ENCODE data around the gene AGAP1.
"Not testable (repeated sequence)": the region's sequence is repeated elsewhere in the genome, so short reads cannot be mapped to it uniquely, and the experiment has no call there.

AGAP1 gene

DNA sequence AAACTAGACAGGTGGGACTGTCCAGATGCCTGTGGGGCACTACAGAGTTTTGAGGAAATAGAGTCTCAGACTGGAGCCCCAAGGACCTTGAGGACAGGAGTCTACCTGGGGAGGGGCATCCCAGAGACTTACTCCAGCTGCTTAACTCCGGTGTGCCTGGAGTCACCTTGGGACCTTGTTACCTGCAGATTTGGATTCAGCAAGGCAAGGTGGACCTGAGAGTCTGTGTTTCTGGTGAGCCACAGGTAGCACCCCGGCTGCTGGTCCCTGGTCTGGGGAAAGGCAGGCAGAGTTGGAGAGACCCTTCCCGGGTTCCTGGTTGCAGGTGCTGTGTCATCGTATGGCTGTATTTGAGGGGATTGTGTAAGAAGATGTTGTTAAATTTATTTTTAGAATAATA is 102.4 kb downstream of the AGAP1 start:
- DNase-seq = no peak

DNA sequence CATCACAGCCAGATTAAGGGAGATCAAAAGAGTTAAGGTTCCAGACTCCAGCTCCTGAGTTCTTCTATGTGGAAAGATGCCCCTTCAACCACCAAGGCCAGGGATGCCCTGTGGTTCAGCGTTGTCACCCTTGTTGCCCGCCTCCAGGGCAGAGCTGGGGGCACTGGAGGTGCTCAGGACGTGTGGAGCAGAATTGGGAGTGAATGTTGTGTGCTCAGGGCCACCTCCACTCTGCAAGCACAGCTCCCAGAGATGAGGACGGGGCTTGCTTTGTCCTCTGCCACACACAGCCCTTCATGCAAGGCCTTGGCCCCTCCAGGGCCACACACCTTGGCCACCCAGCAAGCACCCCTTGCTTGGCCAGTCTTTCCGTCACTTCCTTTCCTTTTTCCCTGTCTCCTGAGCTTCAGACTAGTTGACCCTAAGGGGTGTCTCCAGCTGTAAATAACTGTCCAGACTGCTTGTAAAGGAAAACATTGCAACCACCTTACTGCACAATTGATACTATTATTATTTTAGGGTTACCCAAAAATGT is 103.3 kb downstream of the AGAP1 start:
- no peak for DNase-seq

- DNase-seq = no peak
Observed at GRCh38 chr2:235598026-235598425, 104.2 kb downstream of the AGAP1 start.

DNA sequence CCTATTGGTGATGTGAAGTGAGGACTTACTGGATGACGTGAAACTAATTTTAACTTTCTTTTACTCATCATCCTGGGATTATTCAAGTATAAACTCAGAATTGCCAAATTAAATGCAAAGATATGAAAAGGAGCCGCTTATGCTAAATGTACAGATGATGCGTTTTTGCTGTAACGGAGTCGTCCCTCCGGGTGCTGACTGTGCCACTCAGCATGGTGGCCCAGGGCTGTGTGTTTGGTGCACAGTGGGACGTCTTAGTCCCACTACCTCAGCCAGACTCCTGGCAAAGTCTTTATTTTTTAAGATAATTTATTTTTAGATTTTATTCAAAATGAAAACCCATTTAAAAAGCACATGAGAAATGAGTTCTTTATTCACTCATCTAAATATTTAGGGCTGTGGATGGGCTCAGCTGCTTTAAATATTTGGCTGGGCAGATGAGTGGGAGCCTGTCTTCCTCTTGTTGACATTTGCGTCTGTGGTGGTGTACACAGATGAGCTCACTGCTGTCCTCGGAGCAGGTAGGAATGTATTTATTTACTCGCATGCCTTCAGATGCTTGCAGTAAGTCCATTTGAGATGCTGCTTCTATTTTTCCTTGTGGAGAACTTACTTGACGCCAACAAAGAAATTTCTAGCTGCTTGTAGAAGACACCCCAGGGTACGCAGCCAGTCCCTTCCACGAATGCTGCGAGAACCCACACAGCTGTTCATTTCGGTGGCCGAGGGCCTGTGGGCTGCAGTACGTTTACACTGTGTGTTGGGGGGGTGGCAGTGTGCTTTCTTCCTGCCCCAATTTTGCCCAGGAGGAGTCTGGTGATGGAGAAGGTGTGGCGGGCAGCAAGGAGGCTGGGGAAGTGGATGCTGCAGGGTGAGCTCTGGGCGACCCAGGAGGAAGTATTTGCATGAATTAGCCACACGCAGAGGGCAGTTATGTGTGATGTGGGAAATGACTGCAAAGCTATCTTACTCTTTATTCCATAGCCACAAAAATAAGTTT is 105.0 kb downstream of the AGAP1 start:
- no peak for DNase-seq

DNA sequence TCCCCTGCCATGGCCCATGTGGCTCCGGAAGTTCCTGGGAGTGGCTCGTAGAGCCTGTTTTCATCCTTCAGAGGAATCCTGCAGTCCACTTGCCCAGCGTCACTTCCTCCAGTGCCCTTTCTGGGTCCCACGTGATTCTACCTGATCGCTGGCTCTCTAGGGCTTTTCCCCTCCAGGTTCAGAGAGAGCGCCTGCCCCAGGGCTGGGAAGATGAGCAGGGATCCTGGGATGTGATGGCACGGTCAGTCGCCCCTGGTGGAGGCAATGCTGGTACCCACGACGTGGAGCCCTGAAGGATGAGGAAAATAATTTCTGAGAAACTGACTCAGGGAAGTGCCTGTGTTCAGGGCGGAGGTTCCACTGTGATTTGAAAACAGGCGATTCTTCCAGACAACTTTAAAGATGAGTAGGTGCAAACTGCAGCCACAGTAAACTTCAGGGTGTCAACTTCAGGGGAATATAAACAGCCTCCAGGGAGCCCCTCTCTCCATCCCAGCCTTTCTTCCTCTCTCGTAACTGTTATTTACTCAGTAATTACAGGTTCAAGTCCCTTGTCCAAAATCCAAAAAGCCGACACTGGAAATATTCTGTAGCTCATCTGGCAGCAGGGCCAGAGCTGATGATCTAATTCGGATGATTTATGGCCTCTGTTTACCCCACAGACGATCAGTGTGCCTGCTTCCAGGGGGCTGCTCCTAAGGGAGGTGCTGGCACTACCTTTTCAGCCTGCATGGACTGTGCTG is 105.9 kb downstream of the AGAP1 start:
- no peak for DNase-seq

- DNase-seq = no peak
Observed at GRCh38 chr2:235600406-235600805, 106.6 kb downstream of the AGAP1 start.

DNA sequence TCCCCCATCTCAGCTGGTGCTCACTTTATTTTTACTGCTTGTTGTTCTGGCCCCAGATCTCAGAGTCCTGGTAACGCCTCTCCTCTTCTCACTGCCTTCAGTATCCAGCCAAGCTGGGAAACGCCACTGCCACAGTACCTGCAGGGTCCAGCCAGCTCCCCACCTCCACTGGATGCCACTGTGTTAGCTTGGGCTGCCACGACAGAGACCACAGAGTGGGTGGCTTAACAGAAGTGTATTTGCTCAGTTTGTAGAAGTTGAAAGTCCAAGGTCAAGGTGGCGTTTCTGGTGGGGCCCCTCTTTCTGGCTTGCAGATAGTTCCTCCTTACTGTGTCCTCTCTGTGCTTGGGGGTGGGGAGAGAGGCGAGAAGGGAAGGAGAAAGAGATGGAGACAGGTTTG is 107.1 kb downstream of the AGAP1 start:
- no peak for DNase-seq

GRCh38 chr2:235601960-235602704 is 108.3 kb downstream of the AGAP1 start:
- DNase-seq = no peak

DNA sequence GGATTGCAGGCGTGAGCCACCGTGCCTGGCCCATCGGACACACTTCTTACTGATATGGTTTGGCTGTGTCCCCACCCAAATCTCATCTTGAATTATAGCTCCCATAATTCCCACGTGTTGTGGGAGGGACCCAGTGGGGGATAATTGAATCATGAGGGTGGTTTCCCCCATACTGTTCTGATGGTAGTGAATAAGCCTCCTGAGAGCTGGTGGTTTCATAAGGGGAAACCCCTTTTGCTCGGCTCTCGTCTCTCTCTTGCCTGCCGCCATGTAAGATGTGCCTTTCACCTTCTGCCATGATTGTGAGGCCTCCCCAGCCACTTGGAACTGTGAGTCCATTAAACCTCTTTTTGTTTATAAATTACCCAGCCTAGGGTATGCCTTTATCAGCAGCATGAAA is 109.1 kb downstream of the AGAP1 start:
- DNase-seq = not testable (repeated sequence)

DNA sequence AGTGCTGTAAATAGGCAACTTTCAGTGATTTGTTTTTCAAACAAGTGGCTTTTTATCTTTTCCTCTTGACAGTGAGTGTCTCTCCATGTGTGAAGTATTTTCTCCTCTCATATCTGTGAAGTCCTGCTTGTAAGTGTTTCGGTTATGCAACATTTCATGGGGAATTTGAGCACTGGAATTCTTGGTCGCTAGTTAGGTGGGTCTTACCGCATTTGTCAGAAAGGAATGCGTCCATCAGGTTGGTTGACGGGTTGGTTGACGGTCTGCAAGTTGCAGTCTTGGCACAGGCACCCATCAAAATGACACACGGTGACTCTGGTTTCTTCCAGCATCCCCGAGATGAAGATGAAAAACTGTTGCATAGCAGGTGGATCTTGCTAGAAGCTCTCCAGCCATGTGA is 109.8 kb downstream of the AGAP1 start:
- DNase-seq = no peak

DNA sequence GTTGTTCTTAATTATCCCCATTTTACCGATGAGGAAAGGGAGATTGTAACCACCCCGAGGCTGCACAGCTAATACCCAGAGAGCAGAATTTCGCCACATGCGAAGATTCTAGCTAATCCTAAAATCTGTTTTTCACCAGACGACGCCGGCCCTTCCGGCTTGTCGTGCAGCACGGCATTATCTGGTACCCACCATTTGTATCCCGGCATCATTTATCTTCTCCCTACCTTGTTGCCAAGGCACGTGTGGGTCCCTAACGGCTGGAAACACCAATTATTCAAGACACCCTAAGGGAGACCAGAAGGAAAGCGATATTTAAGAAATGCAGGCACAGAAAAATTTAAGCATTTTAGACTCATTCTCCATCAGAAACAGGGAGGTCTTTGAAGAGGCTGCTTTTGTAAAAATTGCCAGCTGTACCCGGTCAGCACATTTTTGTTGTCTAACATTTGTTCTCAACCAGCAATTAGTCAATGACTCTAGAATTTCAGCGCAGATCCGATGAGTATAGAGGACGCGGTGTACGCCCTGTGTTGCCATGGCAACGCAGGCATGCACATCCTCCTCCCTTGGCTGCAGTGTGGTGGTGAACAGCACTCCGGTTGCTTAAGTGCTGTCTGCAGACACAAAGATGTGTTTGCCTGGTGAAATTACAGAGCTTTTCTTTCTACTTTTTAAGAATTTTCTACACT is 111.6 kb downstream of the AGAP1 start:
- DNase-seq = peak in 1 of 2 experiments; percentile 21

DNA sequence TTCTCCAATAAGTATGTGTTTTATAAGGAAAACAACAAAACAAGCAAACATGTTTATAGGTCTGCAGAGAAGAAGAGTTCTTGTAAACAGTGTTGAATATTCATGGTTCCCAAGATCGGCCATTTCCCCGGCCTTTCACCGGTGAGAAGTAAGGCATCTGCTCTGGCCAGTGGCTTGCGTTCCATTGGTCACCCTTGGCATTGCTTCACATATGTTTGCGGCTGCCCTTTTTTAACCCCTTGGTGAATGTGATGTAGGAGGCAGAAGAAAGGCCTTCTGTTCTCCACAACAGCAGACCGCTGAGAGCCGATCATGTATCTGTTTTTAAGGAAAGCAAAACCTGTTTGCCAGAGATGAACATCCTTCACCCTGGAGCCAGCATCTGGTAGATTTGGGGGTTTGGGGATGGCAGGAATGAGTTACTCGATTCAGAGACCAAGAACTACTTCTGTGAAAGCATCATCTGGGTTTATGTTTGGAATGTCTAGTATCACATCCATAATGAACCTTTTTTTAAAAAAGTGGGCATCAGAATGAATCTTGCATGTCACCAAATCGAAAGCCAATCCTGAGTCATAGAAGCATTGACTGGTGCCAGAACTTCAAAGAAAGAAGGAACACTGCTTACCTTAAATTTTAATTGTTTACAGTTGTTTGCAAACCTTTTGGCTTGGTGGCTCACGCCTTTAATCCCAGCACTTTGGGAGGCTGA is 112.3 kb downstream of the AGAP1 start:
- no peak for DNase-seq

DNA sequence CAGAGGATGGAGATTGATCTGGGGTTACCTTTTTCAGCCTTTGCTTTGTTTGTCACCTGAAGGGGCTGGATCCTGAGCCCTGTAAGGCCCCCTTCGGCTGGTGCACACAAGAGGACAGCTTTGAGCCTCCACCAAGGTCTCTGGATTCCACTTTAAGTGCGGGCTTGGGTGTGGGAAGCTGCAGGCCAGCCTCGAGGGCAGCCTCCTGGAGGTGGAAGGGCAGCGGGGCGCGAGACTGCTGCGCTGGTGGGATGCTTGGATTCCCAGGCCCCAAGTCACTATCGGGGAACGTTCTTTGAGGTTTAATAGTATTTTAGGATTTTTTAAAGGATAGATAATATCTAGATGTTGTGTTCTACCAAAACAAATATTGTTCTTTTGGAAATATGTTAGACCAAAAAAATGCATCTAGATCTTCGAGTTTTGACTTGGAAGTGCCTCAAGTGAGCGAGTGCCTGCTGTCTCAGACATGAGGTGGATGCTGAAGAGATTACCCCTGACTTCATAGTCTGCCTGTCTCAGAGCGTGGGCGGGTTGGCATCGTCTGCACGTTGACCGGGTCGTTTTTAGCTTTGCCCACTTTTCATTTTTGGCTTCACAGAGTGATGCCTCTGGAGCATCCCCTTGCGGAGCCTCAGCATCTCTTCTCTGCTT is 113.8 kb downstream of the AGAP1 start:
- DNase-seq = no peak

DNA sequence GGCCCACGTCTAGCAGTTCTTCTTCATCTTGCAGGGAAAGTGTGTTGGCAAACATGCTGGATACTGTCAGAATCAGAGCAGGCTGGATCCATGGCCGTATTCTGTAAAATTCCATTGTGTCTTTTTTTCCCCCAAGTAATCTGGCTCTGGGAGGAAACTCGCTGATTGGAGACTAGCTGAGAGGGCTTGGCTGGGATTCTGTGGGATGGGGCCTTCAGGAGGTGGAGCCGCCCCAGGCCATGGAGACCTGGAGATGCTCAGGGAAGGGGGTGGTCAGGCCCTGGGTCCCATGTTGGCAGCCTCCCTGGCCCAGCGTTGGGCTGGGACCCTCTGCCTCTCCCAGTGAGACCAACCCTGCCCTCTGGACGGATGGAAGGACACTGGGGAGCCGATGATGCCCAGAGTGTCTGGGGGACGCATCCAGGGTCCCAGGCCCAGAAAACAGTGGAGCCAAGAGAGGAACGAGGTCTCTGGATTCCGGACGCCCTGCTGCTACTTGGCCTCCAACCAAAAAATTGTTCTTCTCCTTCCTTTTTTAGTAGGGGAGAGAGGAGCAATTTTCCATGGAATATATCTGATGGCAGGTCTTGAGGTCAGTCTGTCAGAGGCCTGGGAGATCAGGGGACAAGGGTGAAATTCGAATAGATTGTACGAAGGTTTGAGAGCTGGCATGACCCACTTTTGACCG is 114.5 kb downstream of the AGAP1 start:
- no peak for DNase-seq

DNA sequence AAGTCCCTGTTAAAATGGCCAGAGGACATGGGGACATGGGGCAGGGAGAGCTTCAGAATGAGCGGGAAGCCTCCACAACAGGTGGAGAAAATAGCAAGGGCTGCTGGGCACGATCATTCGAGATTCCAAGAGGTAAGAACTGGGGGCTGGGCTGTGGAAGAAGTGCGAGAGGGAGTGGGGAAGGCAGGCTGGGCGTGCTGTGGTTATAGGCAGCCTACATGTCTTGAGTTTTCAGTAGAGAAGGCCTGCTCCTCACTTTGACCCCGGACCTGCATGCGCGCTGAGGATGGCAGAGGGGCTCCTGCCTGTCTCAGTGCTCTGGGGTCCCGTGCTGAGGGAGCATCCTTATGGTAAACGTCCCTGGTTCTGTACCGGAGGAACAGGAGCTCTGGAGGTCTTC is 115.5 kb downstream of the AGAP1 start:
- DNase-seq = no peak

GRCh38 chr2:235609746-235610145 is 115.9 kb downstream of the AGAP1 start:
- no peak for DNase-seq

GRCh38 chr2:235610696-235611257 is 116.9 kb downstream of the AGAP1 start:
- DNase-seq = no peak

DNA sequence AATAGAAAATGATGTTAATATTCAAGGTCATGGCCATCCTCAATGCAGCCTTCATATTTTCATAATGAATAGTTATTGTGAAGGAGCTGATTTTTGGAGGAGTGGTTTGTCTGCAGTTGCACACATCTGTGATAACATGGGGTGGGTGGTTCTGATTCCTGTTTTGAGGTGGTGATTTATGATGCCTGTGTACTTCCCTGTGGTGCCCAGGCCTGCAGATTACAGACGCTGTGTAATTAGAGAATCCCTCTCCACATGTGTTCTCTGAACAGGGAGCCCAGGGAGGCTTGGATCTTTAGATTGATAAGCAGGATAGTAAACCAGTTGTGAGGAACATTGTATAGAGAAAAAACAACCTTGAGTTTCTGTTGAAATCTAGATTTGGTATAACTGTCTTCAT is 117.5 kb downstream of the AGAP1 start:
- DNase-seq = no peak

GRCh38 chr2:235611756-235612155 is 117.9 kb downstream of the AGAP1 start:
- no peak for DNase-seq
